ENCODE data around the gene GAB2. TPM values are rescaled to one million over a fixed set of nuclear protein-coding genes. Genes with fewer than 3 reads are reported as not detected.

GAB2 gene
- total RNA-seq, 4 donors from 2014 or later, result 13.4 to 28.4 (median 19.8) TPM

DNA sequence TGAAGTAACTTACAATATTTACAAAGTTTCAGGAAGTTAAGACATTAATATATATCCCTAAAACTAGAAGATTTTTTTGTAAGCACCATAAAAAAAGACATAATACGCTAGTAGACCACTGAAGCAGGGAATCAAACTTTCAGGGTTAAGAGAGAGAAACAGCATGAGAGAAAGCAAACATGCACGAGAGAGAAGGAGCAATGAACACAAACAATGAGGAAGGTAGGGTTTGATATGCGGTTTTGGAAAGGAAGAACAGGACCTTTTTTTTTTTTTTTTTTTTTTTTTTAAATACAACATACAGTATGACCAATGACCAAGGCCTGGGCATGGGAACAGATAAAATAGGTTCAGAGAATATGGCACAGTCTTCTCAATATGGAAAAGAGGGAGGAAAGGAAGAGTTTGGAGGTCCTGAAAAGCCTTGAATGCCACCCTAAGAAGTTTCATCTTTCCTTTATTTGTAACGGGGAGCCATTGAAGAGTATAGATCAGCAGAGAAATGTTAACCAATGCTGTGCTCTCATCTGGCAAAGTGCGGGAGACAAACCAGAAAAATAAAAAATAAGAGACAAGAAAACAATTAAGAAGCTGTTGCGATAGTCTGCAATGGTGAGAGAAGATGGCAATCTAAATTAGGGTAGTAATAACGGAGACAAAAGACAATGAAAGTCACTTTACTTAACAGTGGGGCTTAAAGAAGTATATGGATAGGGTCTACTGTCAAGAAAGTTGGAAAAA lies 127.9 kb downstream of the GAB2 start:
- Histone ChIP-seq H3K36me3 (no peaks in the 10 kb centered on the region), H3K9me3 (no peaks in the 10 kb centered on the region), H3K27me3 (no peaks in the 10 kb centered on the region), H3K4me3 (no peak overlapping the region), H3K4me1 (peaks cover 22% of the 10 kb centered on the region), H3K27ac (no peak overlapping the region)
- DNase-seq (ENCODE audit: low spot score in 2 of 2), result no peak
- WGBS, result 72% methylated on average over 7 of the region's 7 CpGs
- TF ChIP-seq POLR2A (IDR thresholded peaks at IDR 0.05), result no peak
- no peak for TF ChIP-seq EP300 (IDR thresholded peaks at IDR 0.05)
- TF ChIP-seq CTCF (IDR thresholded peaks at IDR 0.05), result no peak
- TF ChIP-seq POLR2AphosphoS5 (IDR thresholded peaks at IDR 0.05), result no peak

- WGBS, result 92% methylated on average over 5 of the region's 5 CpGs
- no peak overlapping the region for H3K27ac ChIP-seq
- H3K4me1 ChIP-seq, result no peaks in the 10 kb centered on the region
Observed at GRCh38 chr11:78284260-78284659, 133.4 kb downstream of the GAB2 start.

GRCh38 chr11:78282821-78283220 lies 134.8 kb downstream of the GAB2 start:
- DNase-seq (ENCODE audit: low spot score in 2 of 2), result no peak
- no peak overlapping the region for H3K4me3 ChIP-seq
- TF ChIP-seq CTCF (IDR thresholded peaks at IDR 0.05) (no peak), POLR2A (IDR thresholded peaks at IDR 0.05) (no peak), POLR2AphosphoS5 (IDR thresholded peaks at IDR 0.05) (no peak), EP300 (IDR thresholded peaks at IDR 0.05) (no peak)
- no peaks in the 10 kb centered on the region for H3K27me3 ChIP-seq
- H3K36me3 ChIP-seq, result peaks cover 8% of the 10 kb centered on the region
- H3K9me3 ChIP-seq, result no peaks in the 10 kb centered on the region
- no peaks in the 10 kb centered on the region for H3K4me1 ChIP-seq
- WGBS, result 100% methylated on average over 1 of the region's 1 CpG
- H3K27ac ChIP-seq, result no peak overlapping the region

More at GRCh38 chr11:78284260-78284659, 133.4 kb downstream of the GAB2 start:
- no peak for TF ChIP-seq POLR2A (IDR thresholded peaks at IDR 0.05)
- TF ChIP-seq POLR2AphosphoS5 (IDR thresholded peaks at IDR 0.05), result no peak
- no peak for TF ChIP-seq EP300 (IDR thresholded peaks at IDR 0.05)
- TF ChIP-seq CTCF (IDR thresholded peaks at IDR 0.05), result no peak
- peaks cover 7% of the 10 kb centered on the region for H3K36me3 ChIP-seq
- no peaks in the 10 kb centered on the region for H3K27me3 ChIP-seq
- DNase-seq (ENCODE audit: low spot score in 2 of 2), result no peak
- H3K4me3 ChIP-seq, result no peak overlapping the region
- H3K9me3 ChIP-seq, result no peaks in the 10 kb centered on the region

DNA sequence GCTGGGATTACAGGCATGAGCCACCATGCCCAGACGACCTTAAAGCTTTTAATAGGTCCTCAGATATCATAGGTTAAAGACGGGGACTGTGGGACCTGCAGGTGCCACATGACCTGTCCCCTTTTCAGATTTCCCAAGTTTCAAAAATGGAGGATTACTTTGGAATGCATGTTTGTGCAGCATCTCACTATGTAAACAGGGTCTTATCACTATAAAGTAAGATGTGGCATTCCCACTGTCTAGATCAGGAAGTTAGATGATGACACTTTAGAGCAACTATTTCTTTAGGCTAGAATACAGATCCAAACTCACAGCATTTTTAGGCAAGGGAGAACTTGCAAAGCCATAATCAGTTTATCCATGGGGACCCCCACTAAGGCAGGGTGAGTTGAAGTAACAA lies 136.1 kb downstream of the GAB2 start:
- WGBS, result 89% methylated on average over 2 of the region's 2 CpGs
- no peak for DNase-seq (ENCODE audit: low spot score in 2 of 2)
- H3K9me3 ChIP-seq, result no peaks in the 10 kb centered on the region
- TF ChIP-seq EP300 (IDR thresholded peaks at IDR 0.05), result no peak
- no peak for TF ChIP-seq CTCF (IDR thresholded peaks at IDR 0.05)
- TF ChIP-seq POLR2A (IDR thresholded peaks at IDR 0.05), result no peak
- TF ChIP-seq POLR2AphosphoS5 (IDR thresholded peaks at IDR 0.05), result no peak
- H3K36me3 ChIP-seq, result peaks cover 8% of the 10 kb centered on the region
- H3K27ac ChIP-seq, result no peak overlapping the region
- H3K27me3 ChIP-seq, result no peaks in the 10 kb centered on the region
- no peak overlapping the region for H3K4me3 ChIP-seq
- H3K4me1 ChIP-seq, result no peaks in the 10 kb centered on the region

DNA sequence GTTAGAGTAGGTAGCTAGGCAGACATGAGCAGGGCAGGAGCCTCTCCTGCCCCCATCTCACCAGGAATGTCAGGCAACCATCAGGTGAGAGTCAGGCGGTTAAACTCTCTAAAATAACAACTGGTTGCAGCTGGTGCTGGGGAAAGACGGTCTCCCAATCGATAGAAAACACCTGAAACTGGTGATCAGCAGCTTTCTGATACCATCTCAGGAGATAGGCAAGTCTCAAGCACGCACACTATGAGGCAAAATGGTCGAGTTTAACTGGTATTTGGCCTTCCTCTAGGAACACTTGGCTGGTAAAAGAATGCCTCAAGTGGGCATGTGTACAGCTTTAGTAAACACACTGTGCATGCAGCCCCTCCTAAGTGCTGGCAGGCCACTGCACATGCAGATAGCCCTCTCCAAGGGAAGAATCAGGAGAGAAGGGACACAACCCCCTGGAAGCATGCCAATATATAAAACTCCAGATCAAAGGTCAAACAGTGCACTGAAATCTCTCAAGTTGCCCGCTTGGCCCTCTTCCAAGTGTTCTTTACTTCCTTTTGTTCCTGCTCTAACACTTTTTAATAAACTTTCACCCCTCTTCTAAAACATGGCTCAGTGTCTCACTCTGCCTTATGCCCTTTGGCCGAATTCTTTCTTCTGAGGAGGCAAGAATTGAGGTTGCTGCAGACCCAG lies 140.2 kb downstream of the GAB2 start:
- no peaks in the 10 kb centered on the region for H3K27me3 ChIP-seq
- TF ChIP-seq EP300 (IDR thresholded peaks at IDR 0.05), result no peak
- TF ChIP-seq POLR2AphosphoS5 (IDR thresholded peaks at IDR 0.05), result no peak
- TF ChIP-seq POLR2A (IDR thresholded peaks at IDR 0.05), result no peak
- no peak for TF ChIP-seq CTCF (IDR thresholded peaks at IDR 0.05)
- no peak overlapping the region for H3K27ac ChIP-seq
- H3K9me3 ChIP-seq, result peaks cover 2% of the 10 kb centered on the region
- WGBS, result 79% methylated on average over 7 of the region's 7 CpGs
- no peak for DNase-seq (ENCODE audit: low spot score in 2 of 2)
- no peak overlapping the region for H3K4me3 ChIP-seq
- H3K36me3 ChIP-seq, result peaks cover 13% of the 10 kb centered on the region
- H3K4me1 ChIP-seq, result no peaks in the 10 kb centered on the region

All from suprapubic skin (tissue), 4 donors.